Fibroblast of lung (primary cell): ENCODE data around the gene PPP1R3F. TPM values are rescaled to one million over a fixed set of nuclear protein-coding genes. Genes with fewer than 3 reads are reported as not detected.

Experiments
- DNase-seq, 2 donors: peaks; one replicate each; pipeline versions ENCODE4 v3.0.0 to v3.0.0-alpha.2; 2010; ENCODE audit warnings: low read depth in 2 of 2
- H2AFZ ChIP-seq: 2 replicates; pipeline ENCODE4 v1.5.1; 2012; ENCODE audit warnings: low read length, control low read depth, inconsistent platforms
- H3K27ac ChIP-seq: 2 replicates; pipeline ENCODE4 v1.5.1; 2011; ENCODE audit warnings: low read length, control low read depth; ENCODE audit not compliant: insufficient read depth
- H3K27me3 ChIP-seq: 2 replicates; pipeline ENCODE4 v1.5.1; 2011; ENCODE audit warnings: mild to moderate bottlenecking, low read length; ENCODE audit not compliant: control insufficient read depth, insufficient read depth
- H3K36me3 ChIP-seq: 2 replicates; pipeline ENCODE4 v1.5.1; 2011; ENCODE audit warnings: low read length; ENCODE audit not compliant: control insufficient read depth, insufficient read depth
- H3K4me1 ChIP-seq: 2 replicates; pipeline ENCODE4 v1.5.1; 2011; ENCODE audit warnings: low read length; ENCODE audit not compliant: control insufficient read depth, insufficient read depth; ENCODE audit errors: extremely low read depth
- H3K4me2 ChIP-seq: 2 replicates; pipeline ENCODE4 v1.5.1; 2011; ENCODE audit warnings: low read length, control low read depth; ENCODE audit not compliant: insufficient read depth; ENCODE audit errors: extremely low read depth
- H3K4me3 ChIP-seq, 4 experiments: fragments of 200-600 bp in 1 of 4; sonication (generic) in 1 of 4; replicated peaks in 1 of 4; 2 replicates each; pipeline ENCODE4 v1.5.1; 2011 to 2016; ENCODE audit warnings: low read length in 4 of 4, low read depth in 3 of 4, mild to moderate bottlenecking in 3 of 4, control low read depth in 2 of 4, inconsistent platforms in 1 of 4, mixed read lengths in 1 of 4; ENCODE audit not compliant: insufficient read depth in 1 of 4; ENCODE audit errors: control extremely low read depth in 1 of 4
- H3K79me2 ChIP-seq: 2 replicates; pipeline ENCODE4 v1.5.1; 2012; ENCODE audit warnings: mild to moderate bottlenecking, low read length, inconsistent platforms; ENCODE audit not compliant: control insufficient read depth, insufficient read depth
- H3K9ac ChIP-seq: 2 replicates; pipeline ENCODE4 v1.5.1; 2011; ENCODE audit warnings: mild to moderate bottlenecking, low read length, control low read depth; ENCODE audit not compliant: insufficient read depth
- H3K9me3 ChIP-seq: 2 replicates; pipeline ENCODE4 v1.5.1; 2012; ENCODE audit warnings: low read depth, low read length; ENCODE audit not compliant: control insufficient read depth, insufficient read depth
- H4K20me1 ChIP-seq: 2 replicates; pipeline ENCODE4 v1.5.1; 2011; ENCODE audit warnings: low read length; ENCODE audit not compliant: control insufficient read depth, insufficient read depth; ENCODE audit errors: extremely low read depth
- EZH2 ChIP-seq: IDR thresholded peaks from 2 replicates; pipeline ENCODE4 v1.5.1; 2012; ENCODE audit warnings: low read length, control low read depth, mild to moderate bottlenecking; ENCODE audit errors: missing control alignments
- polyA plus RNA-seq, 2 donors: library from polyadenylated mRNA; depleted of rRNA in 1 of 2; stranded (reverse) in 1 of 2; unstranded in 1 of 2; fragments of >200 nt; gene quantifications; 2 replicates each; pipeline ENCODE4 v1.2.1, GENCODE V29; 2011 to 2012; ENCODE audit warnings: missing spikeins in 1 of 2
- total RNA-seq: library from RNA; depleted of rRNA; stranded (reverse); fragments of >200 nt; gene quantifications from 2 replicates; pipeline ENCODE4 v1.2.1, GENCODE V29; 2014
- TF ChIP-seq, protein P1 (sequence below), 2 donors: IDR thresholded peaks in 1 of 2; conservative IDR thresholded peaks in 1 of 2; 1 replicate in 1 of 2; 2 replicates in 1 of 2; pipeline ENCODE4 v1.5.1; 2011 to 2012; ENCODE audit warnings: low read length in 2 of 2, control low read depth in 1 of 2, inconsistent platforms in 1 of 2, low read depth in 1 of 2, mild to moderate bottlenecking in 1 of 2

The PPP1R3F gene
- total and polyA plus RNA-seq, 2 donors (not counting 1 experiment from before 2014, with no cell fraction given): 0.93 to 6.8 TPM

DNA sequence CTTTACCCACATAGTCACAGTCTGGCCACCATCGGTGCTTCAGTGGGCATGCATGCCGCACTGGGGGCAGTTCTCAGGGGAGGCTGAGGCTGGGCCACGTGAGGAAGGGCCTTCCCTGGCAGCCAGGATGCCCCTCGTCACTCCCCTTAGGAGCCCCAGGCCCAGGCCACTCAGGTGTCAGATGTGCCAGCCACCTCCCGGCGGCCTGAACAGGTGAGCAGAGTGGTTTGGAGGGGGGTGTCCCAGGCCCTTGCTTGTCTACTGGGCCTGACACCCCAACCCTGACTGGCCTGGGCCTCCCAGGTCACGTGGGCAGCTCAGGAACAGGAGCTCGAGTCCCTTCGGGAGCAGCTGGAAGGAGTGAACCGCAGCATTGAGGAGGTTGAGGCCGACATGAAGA, 22.2 kb upstream of the PPP1R3F start:
- Histone ChIP-seq H3K9me3 (no peaks in the 10 kb centered on the region), H3K9ac (no peak overlapping the region), H3K27me3 (no peaks in the 10 kb centered on the region), H3K4me3 (no peak overlapping the region), H3K36me3 (no peaks in the 10 kb centered on the region), H3K27ac (no peak overlapping the region), H3K79me2 (no peaks in the 10 kb centered on the region), H4K20me1 (no peaks in the 10 kb centered on the region), H2AFZ (no peak overlapping the region), H3K4me1 (no peaks in the 10 kb centered on the region), H3K4me2 (no peak overlapping the region)
- no peak for DNase-seq
- TF ChIP-seq EZH2: no peak
- TF ChIP-seq, protein P1, sequence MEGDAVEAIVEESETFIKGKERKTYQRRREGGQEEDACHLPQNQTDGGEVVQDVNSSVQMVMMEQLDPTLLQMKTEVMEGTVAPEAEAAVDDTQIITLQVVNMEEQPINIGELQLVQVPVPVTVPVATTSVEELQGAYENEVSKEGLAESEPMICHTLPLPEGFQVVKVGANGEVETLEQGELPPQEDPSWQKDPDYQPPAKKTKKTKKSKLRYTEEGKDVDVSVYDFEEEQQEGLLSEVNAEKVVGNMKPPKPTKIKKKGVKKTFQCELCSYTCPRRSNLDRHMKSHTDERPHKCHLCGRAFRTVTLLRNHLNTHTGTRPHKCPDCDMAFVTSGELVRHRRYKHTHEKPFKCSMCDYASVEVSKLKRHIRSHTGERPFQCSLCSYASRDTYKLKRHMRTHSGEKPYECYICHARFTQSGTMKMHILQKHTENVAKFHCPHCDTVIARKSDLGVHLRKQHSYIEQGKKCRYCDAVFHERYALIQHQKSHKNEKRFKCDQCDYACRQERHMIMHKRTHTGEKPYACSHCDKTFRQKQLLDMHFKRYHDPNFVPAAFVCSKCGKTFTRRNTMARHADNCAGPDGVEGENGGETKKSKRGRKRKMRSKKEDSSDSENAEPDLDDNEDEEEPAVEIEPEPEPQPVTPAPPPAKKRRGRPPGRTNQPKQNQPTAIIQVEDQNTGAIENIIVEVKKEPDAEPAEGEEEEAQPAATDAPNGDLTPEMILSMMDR (conservative IDR thresholded peaks at IDR 0.05 in 1 of 2, IDR thresholded peaks at IDR 0.05 in 1 of 2; ENCODE audit: low read depth in 1 of 2, low read length in 2 of 2): no peak

DNA sequence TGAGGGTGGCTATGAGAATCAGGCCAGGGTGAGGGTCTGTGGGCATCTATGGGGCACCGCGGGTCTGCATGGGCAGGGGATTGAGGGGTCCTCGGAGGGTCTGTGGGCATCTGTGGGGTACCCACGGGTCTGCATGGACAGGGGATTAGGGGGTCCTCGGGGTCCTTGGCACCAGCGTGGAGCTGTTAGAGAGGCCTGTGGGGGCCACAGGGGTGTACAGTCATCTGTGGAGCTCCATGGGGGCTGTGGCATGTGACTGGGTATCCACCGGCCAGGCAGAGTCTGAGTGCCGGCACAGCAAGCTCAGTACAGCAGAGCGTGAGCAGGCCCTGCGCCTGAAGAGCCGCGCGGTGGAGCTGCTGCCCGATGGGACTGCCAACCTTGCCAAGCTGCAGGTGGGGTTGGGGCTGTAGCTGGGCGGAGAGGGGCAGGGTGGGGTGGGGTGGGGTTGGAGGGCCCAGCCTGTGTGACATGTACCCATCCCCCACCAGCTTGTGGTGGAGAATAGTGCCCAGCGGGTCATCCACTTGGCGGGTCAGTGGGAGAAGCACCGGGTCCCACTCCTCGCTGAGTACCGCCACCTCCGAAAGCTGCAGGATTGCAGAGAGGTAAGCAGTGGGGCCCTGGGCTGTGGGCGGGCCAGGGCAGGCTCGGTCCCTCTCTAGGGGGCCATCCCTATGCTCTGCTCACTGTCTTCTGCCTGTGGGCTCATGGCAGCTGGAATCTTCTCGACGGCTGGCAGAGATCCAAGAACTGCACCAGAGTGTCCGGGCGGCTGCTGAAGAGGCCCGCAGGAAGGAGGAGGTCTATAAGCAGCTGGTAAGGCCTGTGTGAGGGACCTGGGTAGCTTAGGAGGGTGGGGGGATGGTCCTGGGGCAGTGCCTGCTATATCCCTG, 21.4 kb upstream of the PPP1R3F start:
- no peaks in the 10 kb centered on the region for H4K20me1 ChIP-seq
- TF ChIP-seq, protein P1 (conservative IDR thresholded peaks at IDR 0.05 in 1 of 2, IDR thresholded peaks at IDR 0.05 in 1 of 2; ENCODE audit: low read depth in 1 of 2, low read length in 2 of 2): no peak
- TF ChIP-seq EZH2: no peak
- no peak overlapping the region for H3K4me2 ChIP-seq
- no peak overlapping the region for H2AFZ ChIP-seq
- H3K9ac ChIP-seq: no peak overlapping the region
- H3K9me3 ChIP-seq: no peaks in the 10 kb centered on the region
- H3K27ac ChIP-seq: no peak overlapping the region
- no peaks in the 10 kb centered on the region for H3K36me3 ChIP-seq
- no peaks in the 10 kb centered on the region for H3K27me3 ChIP-seq
- DNase-seq: no peak
- H3K4me1 ChIP-seq: no peaks in the 10 kb centered on the region
- H3K79me2 ChIP-seq: no peaks in the 10 kb centered on the region
- no peak overlapping the region for H3K4me3 ChIP-seq

- no peak overlapping the region for H3K4me3 ChIP-seq
- H3K4me1 ChIP-seq: no peaks in the 10 kb centered on the region
- H4K20me1 ChIP-seq: no peaks in the 10 kb centered on the region
- no peak for TF ChIP-seq EZH2
- TF ChIP-seq, protein P1 (conservative IDR thresholded peaks at IDR 0.05 in 1 of 2, IDR thresholded peaks at IDR 0.05 in 1 of 2; ENCODE audit: low read depth in 1 of 2, low read length in 2 of 2): no peak
- no peak overlapping the region for H3K27ac ChIP-seq
- no peak for DNase-seq
- H3K36me3 ChIP-seq: no peaks in the 10 kb centered on the region
- no peak overlapping the region for H2AFZ ChIP-seq
- H3K9me3 ChIP-seq: no peaks in the 10 kb centered on the region
- H3K9ac ChIP-seq: no peak overlapping the region
- H3K27me3 ChIP-seq: no peaks in the 10 kb centered on the region
- no peaks in the 10 kb centered on the region for H3K79me2 ChIP-seq
- no peak overlapping the region for H3K4me2 ChIP-seq
These were observed 20.5 kb upstream of the PPP1R3F start for GRCh38 chrX:49249071-49249470.
